HG02759 (cell line): Measurements from ENCODE around the gene ST8SIA1.
"Not testable (repeated sequence)": the region's sequence is repeated elsewhere in the genome, so short reads cannot be mapped to it uniquely, and the experiment has no call there.

Experiments
- ATAC-seq: cut with Tn5 transposase; IDR thresholded peaks from one replicate; pipeline ENCODE4 v1.9.1; 2021; ENCODE audit warnings: mild to moderate bottlenecking, moderate library complexity; ENCODE audit not compliant: unreplicated experiment

The ST8SIA1 gene

GRCh38 chr12:22188431-22188830, 146.1 kb downstream of the ST8SIA1 start:
- no peak for ATAC-seq

GRCh38 chr12:22180705-22181104, 153.8 kb downstream of the ST8SIA1 start:
- ATAC-seq = no peak

DNA sequence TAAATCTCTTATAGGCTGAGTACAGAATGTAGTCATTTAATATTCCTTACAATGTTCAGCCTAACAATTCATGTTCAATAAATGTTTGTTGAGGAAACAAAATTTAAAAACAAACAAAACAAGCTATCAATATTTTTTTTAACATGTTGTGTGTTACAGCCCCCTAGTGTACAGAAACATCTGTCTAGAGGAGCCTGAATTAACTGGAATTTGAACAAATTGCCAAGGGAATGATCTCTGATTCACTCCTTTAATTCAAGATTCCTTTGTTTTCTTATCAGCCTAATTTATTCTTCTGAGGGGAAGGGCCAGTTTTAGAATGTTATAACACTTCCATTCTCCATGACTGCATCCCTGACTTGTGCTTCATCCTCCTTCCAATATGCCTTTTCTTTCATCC, 161.3 kb downstream of the ST8SIA1 start:
- ATAC-seq = no peak

- no peak for ATAC-seq
These were observed 162.0 kb downstream of the ST8SIA1 start for GRCh38 chr12:22172501-22172900.

- ATAC-seq = no peak
These were observed 165.1 kb downstream of the ST8SIA1 start for GRCh38 chr12:22169376-22169775.

DNA sequence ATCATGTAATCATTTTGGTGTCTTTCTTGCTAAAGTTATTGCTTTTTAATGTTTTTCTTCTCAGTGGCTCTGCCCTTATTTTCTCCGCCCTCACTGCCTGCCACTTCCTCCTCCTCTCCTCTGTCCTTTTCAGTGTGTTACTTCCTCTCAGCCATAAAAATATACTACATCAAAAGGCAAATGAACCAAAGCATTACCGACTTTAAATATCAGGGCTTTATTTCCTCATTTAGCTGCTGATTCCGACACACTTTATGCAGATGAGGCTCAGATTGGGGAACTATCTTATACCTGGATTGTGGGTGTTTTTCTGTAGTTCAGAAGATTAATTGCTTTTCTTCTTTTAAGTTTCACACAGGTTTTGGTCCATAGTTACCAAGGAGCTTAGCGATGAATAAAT, 170.4 kb downstream of the ST8SIA1 start:
- ATAC-seq = no peak

GRCh38 chr12:22163594-22163993, 170.9 kb downstream of the ST8SIA1 start:
- no peak for ATAC-seq

DNA sequence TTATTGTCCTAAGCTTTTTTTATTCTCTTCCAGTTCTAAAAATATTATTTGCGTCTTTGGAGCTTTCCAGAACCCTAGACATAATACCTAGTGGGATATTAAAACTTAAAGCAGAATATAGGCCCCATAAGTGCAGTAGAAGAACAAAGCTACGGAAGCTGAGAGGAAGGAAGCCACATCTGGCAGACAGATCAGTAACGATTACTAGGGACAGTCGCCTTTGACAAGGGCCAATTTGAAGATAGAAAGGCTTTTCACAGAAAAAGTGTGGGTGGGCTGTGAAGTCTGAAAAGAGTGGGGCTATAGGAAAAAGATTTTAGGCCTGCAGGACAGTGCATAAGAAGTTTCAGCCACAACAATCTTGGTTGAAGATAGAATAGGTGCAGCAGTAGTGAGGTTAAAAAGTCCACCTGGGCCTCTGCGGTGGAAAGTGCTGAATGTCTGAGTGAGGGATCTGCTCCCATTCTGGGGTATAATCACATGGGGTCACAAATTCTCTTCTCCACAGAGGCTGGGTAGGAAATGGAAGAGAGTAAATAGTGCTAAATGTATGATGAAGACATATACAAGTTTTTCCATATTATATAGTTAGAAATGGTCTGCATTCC, 174.0 kb downstream of the ST8SIA1 start:
- ATAC-seq = no peak

- ATAC-seq = not testable (repeated sequence)
These were observed 185.2 kb downstream of the ST8SIA1 start for GRCh38 chr12:22149286-22149685.

DNA sequence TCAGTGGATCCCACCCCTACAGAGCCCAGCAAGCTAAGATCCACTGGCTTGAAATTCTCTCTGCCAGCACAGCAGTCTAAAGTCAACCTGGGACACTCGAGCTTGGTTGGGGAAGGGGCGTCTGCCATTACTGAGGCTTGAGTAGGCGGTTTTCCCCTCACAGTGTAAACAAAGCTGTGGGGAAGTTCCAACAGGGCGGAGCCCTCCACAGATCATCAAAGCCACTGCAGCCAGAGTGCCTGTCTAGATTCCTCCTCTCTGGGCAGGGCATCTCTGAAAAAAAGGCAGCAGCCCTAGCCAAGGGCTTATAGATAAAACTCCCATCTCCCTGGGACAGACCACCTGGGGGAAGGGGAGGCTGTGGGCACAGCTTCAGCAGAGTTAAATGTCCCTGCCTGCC, 187.8 kb downstream of the ST8SIA1 start:
- peak; percentile 72 for ATAC-seq
